GM12872 (cell line): ENCODE measurements around the gene DNAH14.

Experiments used
- TF ChIP-seq, protein P1 (sequence below): IDR thresholded peaks from 3 replicates; pipeline ENCODE4 v1.5.1; 2011; ENCODE audit warnings: low read depth, mild to moderate bottlenecking, low read length, moderate library complexity; ENCODE audit not compliant: insufficient read depth

Gene DNAH14

DNA sequence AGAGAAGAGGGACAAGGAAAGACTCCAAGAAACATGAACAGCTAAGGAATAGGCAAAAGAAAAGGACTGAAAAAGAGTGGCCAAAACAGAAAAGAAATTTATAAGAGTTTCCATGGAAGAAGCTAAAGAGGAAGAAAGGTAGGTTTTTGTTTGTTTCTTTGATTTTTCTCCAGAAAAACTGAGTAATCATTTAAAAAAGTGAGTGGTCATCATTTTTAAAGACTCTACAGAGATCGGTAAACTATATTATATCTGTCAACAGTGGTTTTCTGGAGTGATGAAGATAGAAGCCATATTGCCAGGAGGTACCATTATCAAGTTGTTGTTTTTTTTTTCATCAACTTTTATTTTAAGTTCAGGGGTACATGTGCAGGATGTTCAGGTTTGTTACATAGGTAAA lies 202.4 kb downstream of the DNAH14 start:
- TF ChIP-seq, protein P1, sequence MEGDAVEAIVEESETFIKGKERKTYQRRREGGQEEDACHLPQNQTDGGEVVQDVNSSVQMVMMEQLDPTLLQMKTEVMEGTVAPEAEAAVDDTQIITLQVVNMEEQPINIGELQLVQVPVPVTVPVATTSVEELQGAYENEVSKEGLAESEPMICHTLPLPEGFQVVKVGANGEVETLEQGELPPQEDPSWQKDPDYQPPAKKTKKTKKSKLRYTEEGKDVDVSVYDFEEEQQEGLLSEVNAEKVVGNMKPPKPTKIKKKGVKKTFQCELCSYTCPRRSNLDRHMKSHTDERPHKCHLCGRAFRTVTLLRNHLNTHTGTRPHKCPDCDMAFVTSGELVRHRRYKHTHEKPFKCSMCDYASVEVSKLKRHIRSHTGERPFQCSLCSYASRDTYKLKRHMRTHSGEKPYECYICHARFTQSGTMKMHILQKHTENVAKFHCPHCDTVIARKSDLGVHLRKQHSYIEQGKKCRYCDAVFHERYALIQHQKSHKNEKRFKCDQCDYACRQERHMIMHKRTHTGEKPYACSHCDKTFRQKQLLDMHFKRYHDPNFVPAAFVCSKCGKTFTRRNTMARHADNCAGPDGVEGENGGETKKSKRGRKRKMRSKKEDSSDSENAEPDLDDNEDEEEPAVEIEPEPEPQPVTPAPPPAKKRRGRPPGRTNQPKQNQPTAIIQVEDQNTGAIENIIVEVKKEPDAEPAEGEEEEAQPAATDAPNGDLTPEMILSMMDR, result no peak

DNA sequence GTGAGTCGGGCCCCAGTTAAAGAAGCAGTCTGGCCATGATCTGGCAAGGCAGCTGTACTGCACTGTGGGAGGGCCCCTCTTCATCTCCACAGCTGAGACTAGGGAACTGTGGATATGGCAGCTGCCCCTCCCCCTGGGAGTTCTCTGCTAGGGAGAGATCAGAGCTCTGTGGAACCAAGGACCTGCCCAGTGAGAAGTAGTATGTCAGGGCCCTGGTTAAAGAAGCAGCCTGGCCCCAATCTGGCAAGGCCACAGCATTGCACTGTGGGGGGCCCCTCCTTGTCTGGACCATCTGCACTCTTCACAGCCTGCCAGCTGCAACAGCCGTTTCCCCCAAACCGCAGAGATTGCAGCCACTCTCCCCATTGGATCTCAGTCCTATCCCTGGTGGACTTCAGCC lies 208.5 kb downstream of the DNAH14 start:
- TF ChIP-seq, protein P1, result no peak

DNA sequence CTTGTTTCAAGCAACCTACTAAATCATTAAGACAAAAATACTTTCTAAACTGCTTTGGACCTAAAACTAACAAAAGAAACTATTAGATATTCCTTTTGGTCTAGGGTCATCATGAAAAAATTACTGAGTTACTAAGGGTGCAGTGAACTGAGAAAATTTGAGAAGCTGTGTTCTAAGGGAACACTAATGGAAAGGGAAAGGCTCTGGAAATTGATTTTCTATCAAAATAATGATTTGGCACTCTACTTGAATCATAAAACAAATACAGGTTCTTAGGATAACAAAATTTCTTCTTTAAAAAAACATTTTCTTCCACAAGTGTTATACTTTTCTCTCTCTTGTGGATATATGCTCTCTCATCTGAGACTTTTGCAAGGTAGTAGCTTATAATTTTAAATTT lies 213.5 kb downstream of the DNAH14 start:
- TF ChIP-seq, protein P1, result no peak

DNA sequence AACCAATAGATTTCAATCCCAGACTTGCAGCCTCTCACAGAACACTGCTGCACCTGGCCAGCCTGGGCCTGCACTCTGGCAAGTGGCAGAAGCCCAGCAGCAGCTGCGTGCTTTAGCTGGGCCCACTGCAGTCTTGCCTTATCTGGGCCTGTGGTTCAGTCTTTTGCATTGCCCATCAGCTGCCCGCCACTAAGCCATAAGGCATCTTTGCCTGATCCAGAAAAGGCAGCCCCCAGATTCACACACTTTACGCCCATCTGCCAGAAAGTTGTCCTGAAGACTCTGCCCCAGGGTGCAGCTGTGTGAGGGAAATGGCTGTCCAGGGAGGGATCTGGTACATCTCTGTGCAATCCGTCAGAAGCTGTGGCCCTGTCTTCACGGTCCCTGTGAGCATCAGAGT lies 217.0 kb downstream of the DNAH14 start:
- TF ChIP-seq, protein P1, result no peak

DNA sequence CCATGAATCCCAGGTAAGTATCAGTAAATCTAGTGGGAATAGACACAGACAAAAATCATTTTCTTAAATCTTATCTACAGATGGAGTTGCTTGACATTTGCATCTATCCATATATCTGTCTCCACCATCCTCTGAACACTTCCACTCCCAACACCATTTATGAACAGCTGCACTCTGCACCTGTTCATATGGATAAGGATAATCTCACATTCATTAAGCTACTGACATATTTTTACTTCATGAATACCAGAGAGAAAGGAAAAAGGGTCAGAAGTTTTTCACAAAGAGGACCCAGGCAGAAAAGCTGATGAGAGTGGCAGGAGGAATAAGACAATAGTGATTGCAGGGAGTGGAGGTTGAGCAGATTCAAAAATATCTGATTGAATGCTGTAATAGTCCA lies 222.6 kb downstream of the DNAH14 start:
- TF ChIP-seq, protein P1, result no peak

DNA sequence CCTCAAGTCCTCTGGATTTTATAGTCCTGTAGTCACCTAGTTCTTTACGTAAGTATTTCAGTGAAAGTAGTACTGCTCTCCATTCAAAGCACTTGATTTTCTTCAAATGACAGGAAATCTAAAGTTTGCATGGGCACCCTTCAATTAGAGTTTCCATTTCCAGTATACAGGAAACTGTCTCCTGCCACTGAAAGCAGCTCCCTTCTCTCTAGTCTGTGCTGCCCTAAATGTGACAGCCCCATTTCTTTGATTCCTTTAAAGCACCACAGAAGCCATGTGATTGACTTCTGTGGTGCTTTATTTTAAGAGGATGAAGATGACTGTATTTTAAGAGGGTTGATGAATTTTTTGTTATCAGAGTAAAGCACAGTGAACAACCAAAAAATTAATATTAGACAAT lies 226.1 kb downstream of the DNAH14 start:
- TF ChIP-seq, protein P1, result no peak

DNA sequence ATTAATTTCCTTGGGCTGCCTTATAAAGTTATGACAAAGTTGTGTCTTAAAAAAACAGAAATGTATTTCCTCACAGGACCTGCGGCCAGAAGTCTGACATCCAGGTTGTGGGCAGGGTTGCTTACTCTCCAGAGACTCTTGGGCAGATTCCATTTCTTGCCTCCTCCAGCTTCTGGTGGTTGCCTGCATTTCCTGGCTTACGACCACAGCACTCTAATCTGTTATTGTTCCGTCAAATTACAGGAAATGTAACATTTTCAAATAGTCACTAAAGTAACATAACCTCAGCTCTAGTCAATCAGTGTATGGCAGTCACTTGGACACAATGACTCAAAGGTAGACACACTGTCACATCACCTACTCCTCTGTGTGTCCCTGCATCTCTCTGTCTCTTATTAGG lies 226.8 kb downstream of the DNAH14 start:
- TF ChIP-seq, protein P1, result no peak

DNA sequence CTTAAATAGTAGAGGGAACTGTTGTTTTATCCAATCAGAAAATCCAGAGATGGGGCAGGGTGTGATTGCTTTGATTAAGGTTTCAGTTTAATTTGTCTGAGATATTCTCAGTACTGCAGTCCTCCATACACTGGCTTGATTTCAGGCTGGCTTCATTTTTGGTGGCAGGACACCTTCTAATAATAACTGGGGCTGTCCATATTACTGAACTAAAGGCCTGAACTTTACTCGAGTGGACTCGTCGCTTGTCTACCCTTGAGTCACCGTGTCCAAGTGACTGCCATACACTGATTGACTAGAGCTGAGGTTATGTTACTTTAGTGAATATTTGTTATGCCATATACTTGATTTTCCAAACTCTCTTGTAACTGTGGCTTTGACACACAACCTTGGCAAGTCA lies 228.8 kb downstream of the DNAH14 start:
- TF ChIP-seq, protein P1, result no peak
